SW 1271 (cell line): ENCODE data around the gene LRCH4.
"Not testable (repeated sequence)": the region's sequence is repeated elsewhere in the genome, so short reads cannot be mapped to it uniquely, and the experiment has no call there.

ENCODE experiments used
- DNase-seq, 2 experiments: peaks; one replicate each; lab custom pipeline; 2025; lab: John Stamatoyannopoulos, UW

LRCH4 gene

DNA sequence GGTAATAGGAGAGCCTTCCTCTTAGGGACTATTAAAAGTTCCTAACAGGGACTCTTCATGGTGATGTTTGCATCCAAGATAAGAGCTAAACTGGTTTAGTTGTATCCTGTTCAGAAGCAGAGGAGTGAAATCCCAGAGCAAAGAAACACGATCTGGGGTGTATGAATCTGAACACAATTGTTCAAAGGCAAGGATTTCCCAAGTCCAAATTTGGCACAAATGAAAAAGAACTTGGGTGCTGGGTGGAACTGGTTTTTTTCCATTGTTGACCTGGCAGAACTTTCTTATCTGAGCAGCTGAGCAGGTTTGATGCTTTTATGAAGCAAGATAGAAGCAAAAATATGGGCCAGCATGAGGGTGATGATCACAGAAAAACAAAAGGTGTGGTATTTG, 41.0 kb downstream of the LRCH4 start:
- no peak for DNase-seq

- DNase-seq: no peak
Measured at GRCh38 chr7:100544386-100544785, 41.5 kb downstream of the LRCH4 start.

GRCh38 chr7:100543586-100543985, 42.3 kb downstream of the LRCH4 start:
- no peak for DNase-seq

GRCh38 chr7:100541309-100541708, 44.6 kb downstream of the LRCH4 start:
- DNase-seq: not testable (repeated sequence)

- no peak for DNase-seq
Measured at GRCh38 chr7:100540073-100540723, 45.7 kb downstream of the LRCH4 start.

DNA sequence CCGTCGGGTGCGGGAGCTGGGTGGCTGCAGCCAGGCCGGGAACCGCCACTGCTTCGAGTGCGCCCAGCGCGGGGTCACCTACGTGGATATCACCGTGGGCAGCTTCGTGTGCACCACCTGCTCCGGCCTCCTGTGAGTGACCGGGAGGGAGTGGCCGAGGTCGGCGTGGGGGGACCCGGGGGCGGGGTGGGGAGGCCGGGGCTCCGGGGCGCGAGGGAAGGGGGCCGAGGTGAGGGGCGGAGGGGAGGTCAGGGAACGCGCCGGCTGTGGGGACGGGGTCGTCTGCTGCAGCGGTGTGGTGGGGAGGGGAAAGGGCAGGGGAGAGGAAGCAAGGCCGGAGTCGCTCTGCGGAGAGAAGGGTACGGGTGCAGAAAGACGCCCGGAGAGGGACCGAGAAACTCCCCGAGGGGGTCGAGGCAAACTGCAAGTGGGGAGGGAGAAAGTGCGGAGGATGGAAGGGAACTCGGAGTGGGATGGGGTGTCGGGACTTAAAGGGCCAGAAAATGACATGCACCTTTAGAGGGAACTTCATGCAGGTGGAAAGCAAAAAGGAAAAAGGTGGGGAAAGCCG, 46.4 kb downstream of the LRCH4 start:
- DNase-seq: no peak

DNA sequence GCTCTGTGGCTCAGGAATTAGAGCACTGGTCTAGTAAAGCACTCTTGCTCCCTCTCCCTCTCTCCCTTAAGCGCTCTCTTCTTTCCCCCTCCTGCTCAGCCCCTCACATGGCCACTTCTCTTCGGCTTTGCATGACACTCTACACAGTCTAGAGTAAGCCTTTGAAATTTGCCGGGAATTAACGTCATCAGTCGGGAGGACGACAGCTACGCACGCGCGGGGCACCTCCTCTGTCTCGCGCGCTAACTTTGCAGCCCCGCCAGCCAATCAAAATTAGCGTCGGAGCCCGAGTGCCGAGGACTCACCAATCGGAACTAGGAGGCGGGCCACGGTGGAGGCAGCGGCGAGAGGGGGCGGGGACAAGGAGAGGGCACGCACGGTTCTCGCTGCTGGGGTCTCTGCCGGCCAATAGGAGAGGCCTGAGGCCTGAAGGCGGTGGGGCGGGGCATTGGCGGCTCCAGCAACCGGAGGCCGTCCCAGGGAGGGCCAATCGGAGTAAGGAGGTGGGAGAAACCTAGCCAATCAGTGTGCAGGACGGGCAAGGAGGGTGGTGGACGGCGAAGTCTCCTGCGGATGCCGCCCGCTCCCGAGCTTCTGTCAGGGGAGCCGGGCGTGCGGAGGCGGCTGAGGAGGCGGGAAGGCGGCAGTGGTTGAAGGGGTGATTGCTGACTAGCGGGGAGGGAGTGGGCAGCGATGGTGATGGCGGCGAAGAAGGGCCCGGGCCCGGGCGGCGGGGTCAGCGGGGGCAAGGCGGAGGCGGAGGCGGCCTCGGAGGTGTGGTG, 47.1 kb downstream of the LRCH4 start, which contains the start of gene AGFG2:
Gene AGFG2, plus strand, starts transcription at position 550 of the 782 bp plus-strand sequence. Its CDS starts 144 bp downstream, at position 694.
- DNase-seq: peak; percentile 99

DNA sequence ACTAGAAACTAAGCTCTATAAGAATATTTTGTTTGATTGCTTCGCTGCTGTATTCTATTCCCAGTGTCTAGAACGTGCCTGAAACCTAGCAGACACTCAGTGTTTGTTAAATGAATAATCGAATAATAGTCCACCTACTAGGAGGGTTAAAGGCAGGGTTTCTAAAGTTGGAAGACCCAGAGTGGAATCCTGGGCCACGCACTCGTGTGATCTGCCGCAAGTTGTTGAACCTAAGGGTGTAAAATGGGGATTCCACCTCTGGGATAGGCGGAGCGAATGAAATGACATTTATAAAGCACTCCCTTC, 47.6 kb downstream of the LRCH4 start:
- no peak for DNase-seq

DNA sequence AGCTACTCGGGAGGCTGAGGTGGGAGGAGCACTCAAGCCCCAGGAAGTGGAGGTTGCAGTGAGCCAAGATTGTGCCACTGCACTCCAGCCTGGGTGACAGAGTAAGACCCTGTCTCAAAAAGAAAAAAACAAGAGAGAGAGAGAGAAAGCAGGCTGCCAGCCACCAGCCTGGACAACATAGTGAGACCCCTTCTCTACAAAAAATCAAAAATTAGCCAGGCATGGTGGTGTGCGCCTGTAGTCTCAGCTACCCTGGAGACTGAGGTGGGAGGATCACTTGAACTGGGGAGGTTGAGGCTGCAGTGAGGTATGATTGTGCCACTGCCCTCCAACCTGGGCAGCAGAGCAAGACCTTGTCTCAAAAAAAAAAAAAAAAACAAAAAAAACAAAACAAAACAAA, 49.2 kb downstream of the LRCH4 start:
- not testable (repeated sequence) for DNase-seq

DNA sequence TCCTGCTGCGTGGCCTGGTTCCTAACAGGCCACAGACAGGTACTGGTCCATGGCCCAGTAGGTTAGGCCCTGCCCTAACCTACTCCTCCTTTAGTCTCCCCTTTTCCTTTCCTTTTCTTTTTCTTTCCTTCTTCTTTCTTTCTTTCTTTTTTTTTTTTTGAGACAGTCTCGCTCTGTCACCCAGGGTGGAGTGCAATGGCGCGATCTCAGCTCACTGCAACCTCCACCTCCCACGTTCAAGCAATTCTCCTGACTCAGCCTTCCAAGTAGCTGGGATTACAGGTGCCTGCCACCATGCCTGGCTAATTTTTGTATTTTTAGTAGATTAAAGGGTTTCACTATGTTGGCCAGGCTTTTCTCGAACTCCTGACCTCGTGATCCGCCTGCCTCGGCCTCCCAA, 49.9 kb downstream of the LRCH4 start:
- DNase-seq: not testable (repeated sequence)

DNA sequence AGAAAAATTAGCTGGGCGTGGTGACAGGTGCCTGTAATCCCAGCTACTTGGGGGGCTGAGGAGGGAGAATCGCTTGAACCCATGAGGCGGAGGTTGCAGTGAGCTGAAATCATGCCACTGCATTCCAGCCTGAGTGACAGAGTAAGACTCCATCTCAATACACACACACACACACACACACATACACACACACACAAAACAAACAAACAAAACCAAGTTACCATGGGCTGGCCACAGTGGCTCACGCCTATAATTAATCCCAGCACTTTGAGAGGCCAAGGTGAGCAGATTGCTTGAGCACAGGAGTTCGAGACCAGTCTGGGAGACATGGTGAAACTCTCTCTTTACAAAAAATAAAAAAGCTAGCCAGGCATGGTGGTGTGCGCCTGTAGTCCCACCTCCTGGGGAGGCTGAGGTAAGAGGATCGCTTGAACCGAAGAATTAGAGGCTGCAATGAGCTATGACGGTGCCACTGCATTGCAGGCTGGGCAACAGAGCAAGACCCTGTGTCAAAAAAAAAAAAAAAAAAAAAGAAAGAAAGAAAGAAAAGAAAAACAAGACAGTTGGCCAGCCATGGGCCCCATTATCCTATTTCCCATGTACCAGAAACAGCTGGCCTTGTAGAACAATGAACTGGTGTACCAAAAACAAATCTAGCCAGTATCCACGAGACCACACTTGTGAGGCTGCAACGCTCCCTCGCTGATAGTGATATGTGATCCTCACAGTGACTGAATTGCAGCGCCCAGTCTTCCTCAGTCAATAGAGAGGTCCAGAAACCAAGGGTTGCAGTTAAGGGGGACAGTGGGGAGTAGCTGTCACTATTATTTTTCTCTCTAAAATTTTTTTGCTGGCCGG, 53.5 kb downstream of the LRCH4 start:
- DNase-seq: no peak

- DNase-seq: not testable (repeated sequence)
Measured at GRCh38 chr7:100528108-100528866, 57.6 kb downstream of the LRCH4 start.
